Effector memory CD8-positive, alpha-beta T cell (primary cell): ENCODE data around the gene NTM.

Experiments
- ATAC-seq: fragments of 150-1000 bp; cut with Tn5 transposase; replicated peaks from 2 replicates; pipeline ENCODE4 v1.10.0; 2021; ENCODE audit warnings: mild to moderate bottlenecking, moderate library complexity
- DNase-seq, 3 experiments: peaks; one replicate each; pipeline ENCODE4 v3.0.0; 2021
- H3K27ac Mint-ChIP-seq, 2 donors: one replicate each; pipeline ENCODE4 v1.8.0; 2022; ENCODE audit warnings: mild to moderate bottlenecking in 2 of 2, mixed read lengths in 2 of 2, moderate library complexity in 2 of 2
- H3K27me3 Mint-ChIP-seq, 2 donors: one replicate each; pipeline ENCODE4 v1.8.0; 2022; ENCODE audit warnings: mixed read lengths in 2 of 2
- H3K36me3 Mint-ChIP-seq: one replicate; pipeline ENCODE4 v1.8.0; 2022; ENCODE audit warnings: mild to moderate bottlenecking, moderate library complexity, mixed read lengths; ENCODE audit not compliant: insufficient read depth
- H3K4me1 Mint-ChIP-seq, 2 donors: one replicate each; pipeline ENCODE4 v1.8.0; 2022; ENCODE audit warnings: low read depth in 2 of 2, mixed read lengths in 2 of 2
- H3K4me3 Mint-ChIP-seq, 2 donors: one replicate each; pipeline ENCODE4 v1.8.0; 2022; ENCODE audit warnings: mild to moderate bottlenecking in 2 of 2, mixed read lengths in 2 of 2, moderate library complexity in 2 of 2
- H3K9me3 Mint-ChIP-seq, 2 donors: one replicate each; pipeline ENCODE4 v1.8.0; 2022; ENCODE audit warnings: mixed read lengths in 2 of 2

The NTM gene

GRCh38 chr11:131814108-131814507, 443.7 kb downstream of the NTM start:
- Mint-ChIP-seq H3K27ac (no peak overlapping the region), H3K4me3 (no peak overlapping the region), H3K4me1 (no peaks in the 10 kb centered on the region), H3K36me3 (no peaks in the 10 kb centered on the region), H3K9me3 (peaks cover 2 to 11% of the 10 kb centered on the region in 2 donors), H3K27me3 (no peaks in the 10 kb centered on the region)
- DNase-seq (no peak), ATAC-seq (no peak)

- H3K27ac Mint-ChIP-seq: no peak overlapping the region
- H3K4me3 Mint-ChIP-seq: no peak overlapping the region
- ATAC-seq: no peak
- peaks cover 2 to 17% of the 10 kb centered on the region in 2 donors for H3K9me3 Mint-ChIP-seq
- no peaks in the 10 kb centered on the region for H3K4me1 Mint-ChIP-seq
- DNase-seq: no peak
- no peaks in the 10 kb centered on the region for H3K36me3 Mint-ChIP-seq
- no peaks in the 10 kb centered on the region for H3K27me3 Mint-ChIP-seq
These were observed 445.2 kb downstream of the NTM start for GRCh38 chr11:131815590-131815989.

GRCh38 chr11:131816051-131816450, 445.6 kb downstream of the NTM start:
- no peaks in the 10 kb centered on the region for H3K27me3 Mint-ChIP-seq
- H3K4me3 Mint-ChIP-seq: no peak overlapping the region
- DNase-seq (no peak), ATAC-seq (no peak)
- peaks cover 2 to 19% of the 10 kb centered on the region in 2 donors for H3K9me3 Mint-ChIP-seq
- no peaks in the 10 kb centered on the region for H3K36me3 Mint-ChIP-seq
- H3K4me1 Mint-ChIP-seq: no peaks in the 10 kb centered on the region
- no peak overlapping the region for H3K27ac Mint-ChIP-seq

GRCh38 chr11:131817687-131818188, 447.3 kb downstream of the NTM start:
- H3K4me1 Mint-ChIP-seq: no peaks in the 10 kb centered on the region
- ATAC-seq (no peak), DNase-seq (no peak)
- no peak overlapping the region for H3K4me3 Mint-ChIP-seq
- no peaks in the 10 kb centered on the region for H3K27me3 Mint-ChIP-seq
- H3K36me3 Mint-ChIP-seq: no peaks in the 10 kb centered on the region
- H3K9me3 Mint-ChIP-seq: peaks cover 2 to 19% of the 10 kb centered on the region in 2 donors
- H3K27ac Mint-ChIP-seq: no peak overlapping the region

GRCh38 chr11:131819865-131820264, 449.4 kb downstream of the NTM start:
- Mint-ChIP-seq H3K9me3 (peaks cover 4 to 11% of the 10 kb centered on the region in 2 donors), H3K27ac (no peak overlapping the region), H3K4me3 (no peak overlapping the region), H3K36me3 (no peaks in the 10 kb centered on the region), H3K27me3 (no peaks in the 10 kb centered on the region), H3K4me1 (no peaks in the 10 kb centered on the region)
- DNase-seq (no peak), ATAC-seq (no peak)

- H3K4me1 Mint-ChIP-seq: no peaks in the 10 kb centered on the region
- H3K27ac Mint-ChIP-seq: no peak overlapping the region
- H3K36me3 Mint-ChIP-seq: no peaks in the 10 kb centered on the region
- no peaks in the 10 kb centered on the region for H3K27me3 Mint-ChIP-seq
- no peak for ATAC-seq
- H3K9me3 Mint-ChIP-seq: peaks cover 2 to 8% of the 10 kb centered on the region in 2 donors
- no peak for DNase-seq
- no peak overlapping the region for H3K4me3 Mint-ChIP-seq
These were observed 452.1 kb downstream of the NTM start for GRCh38 chr11:131822506-131822905.

GRCh38 chr11:131823772-131824171, 453.4 kb downstream of the NTM start:
- H3K36me3 Mint-ChIP-seq: no peaks in the 10 kb centered on the region
- DNase-seq: no peak
- H3K27ac Mint-ChIP-seq: no peak overlapping the region
- no peak for ATAC-seq
- no peaks in the 10 kb centered on the region for H3K4me1 Mint-ChIP-seq
- no peaks in the 10 kb centered on the region for H3K27me3 Mint-ChIP-seq
- H3K9me3 Mint-ChIP-seq: peaks cover 2 to 8% of the 10 kb centered on the region in 2 donors
- no peak overlapping the region for H3K4me3 Mint-ChIP-seq

- DNase-seq (no peak), ATAC-seq (no peak)
- Mint-ChIP-seq H3K36me3 (no peaks in the 10 kb centered on the region), H3K27ac (no peak overlapping the region), H3K4me3 (no peak overlapping the region), H3K4me1 (no peaks in the 10 kb centered on the region), H3K27me3 (no peaks in the 10 kb centered on the region), H3K9me3 (peaks cover 2 to 8% of the 10 kb centered on the region in 2 donors)
These were observed 454.4 kb downstream of the NTM start for GRCh38 chr11:131824771-131825170.

GRCh38 chr11:131827430-131827829, 457.0 kb downstream of the NTM start:
- ATAC-seq (no peak), DNase-seq (no peak)
- no peaks in the 10 kb centered on the region for H3K27me3 Mint-ChIP-seq
- no peak overlapping the region for H3K4me3 Mint-ChIP-seq
- H3K36me3 Mint-ChIP-seq: no peaks in the 10 kb centered on the region
- H3K4me1 Mint-ChIP-seq: no peaks in the 10 kb centered on the region
- no peak overlapping the region for H3K27ac Mint-ChIP-seq
- H3K9me3 Mint-ChIP-seq: peaks cover 0 to 4% of the 10 kb centered on the region in 2 donors

- Mint-ChIP-seq H3K4me3 (no peak overlapping the region), H3K9me3 (peaks cover 0 to 7% of the 10 kb centered on the region in 2 donors), H3K4me1 (no peaks in the 10 kb centered on the region), H3K27ac (no peak overlapping the region), H3K27me3 (no peaks in the 10 kb centered on the region), H3K36me3 (no peaks in the 10 kb centered on the region)
- DNase-seq (no peak), ATAC-seq (no peak)
These were observed 459.3 kb downstream of the NTM start for GRCh38 chr11:131829725-131830124.

GRCh38 chr11:131832079-131832478, 461.7 kb downstream of the NTM start:
- no peaks in the 10 kb centered on the region for H3K4me1 Mint-ChIP-seq
- H3K27me3 Mint-ChIP-seq: no peaks in the 10 kb centered on the region
- DNase-seq (no peak), ATAC-seq (no peak)
- no peak overlapping the region for H3K27ac Mint-ChIP-seq
- peaks cover 0 to 7% of the 10 kb centered on the region in 2 donors for H3K9me3 Mint-ChIP-seq
- no peaks in the 10 kb centered on the region for H3K36me3 Mint-ChIP-seq
- no peak overlapping the region for H3K4me3 Mint-ChIP-seq

- no peak for ATAC-seq
- H3K36me3 Mint-ChIP-seq: no peaks in the 10 kb centered on the region
- DNase-seq: no peak
- H3K4me3 Mint-ChIP-seq: no peak overlapping the region
- peaks cover 3 to 9% of the 10 kb centered on the region in 2 donors for H3K9me3 Mint-ChIP-seq
- no peaks in the 10 kb centered on the region for H3K4me1 Mint-ChIP-seq
- H3K27me3 Mint-ChIP-seq: no peaks in the 10 kb centered on the region
- no peak overlapping the region for H3K27ac Mint-ChIP-seq
These were observed 463.0 kb downstream of the NTM start for GRCh38 chr11:131833366-131833765.

- Mint-ChIP-seq H3K4me3 (no peak overlapping the region), H3K36me3 (no peaks in the 10 kb centered on the region), H3K9me3 (peaks cover 16% of the 10 kb centered on the region in 2 donors), H3K27me3 (no peaks in the 10 kb centered on the region), H3K4me1 (no peaks in the 10 kb centered on the region), H3K27ac (no peak overlapping the region)
- ATAC-seq (no peak), DNase-seq (no peak)
These were observed 467.1 kb downstream of the NTM start for GRCh38 chr11:131837562-131837961.

GRCh38 chr11:131838016-131838415, 467.6 kb downstream of the NTM start:
- Mint-ChIP-seq H3K4me1 (no peaks in the 10 kb centered on the region), H3K27me3 (no peaks in the 10 kb centered on the region), H3K4me3 (no peak overlapping the region), H3K36me3 (no peaks in the 10 kb centered on the region), H3K9me3 (peaks cover 16% of the 10 kb centered on the region in 2 donors), H3K27ac (no peak overlapping the region)
- ATAC-seq (no peak), DNase-seq (no peak)

- DNase-seq (no peak), ATAC-seq (no peak)
- no peaks in the 10 kb centered on the region for H3K4me1 Mint-ChIP-seq
- H3K36me3 Mint-ChIP-seq: no peaks in the 10 kb centered on the region
- H3K9me3 Mint-ChIP-seq: peaks cover 12 to 16% of the 10 kb centered on the region in 2 donors
- H3K27ac Mint-ChIP-seq: no peak overlapping the region
- H3K4me3 Mint-ChIP-seq: no peak overlapping the region
- H3K27me3 Mint-ChIP-seq: no peaks in the 10 kb centered on the region
These were observed 468.9 kb downstream of the NTM start for GRCh38 chr11:131839326-131839725.
